GM19397 (cell line): ENCODE data around the gene RAB10.
A peak's percentile ranks its signal among the peaks of the same experiment; 100 is the strongest.
"Not testable (repeated sequence)": the region's sequence is repeated elsewhere in the genome, so short reads cannot be mapped to it uniquely, and the experiment has no call there.

Experiments used
- ATAC-seq: cut with Tn5 transposase; IDR thresholded peaks from one replicate; pipeline ENCODE4 v1.9.1; 2021; ENCODE audit warnings: mild to moderate bottlenecking, moderate library complexity; ENCODE audit not compliant: unreplicated experiment

RAB10 gene

DNA sequence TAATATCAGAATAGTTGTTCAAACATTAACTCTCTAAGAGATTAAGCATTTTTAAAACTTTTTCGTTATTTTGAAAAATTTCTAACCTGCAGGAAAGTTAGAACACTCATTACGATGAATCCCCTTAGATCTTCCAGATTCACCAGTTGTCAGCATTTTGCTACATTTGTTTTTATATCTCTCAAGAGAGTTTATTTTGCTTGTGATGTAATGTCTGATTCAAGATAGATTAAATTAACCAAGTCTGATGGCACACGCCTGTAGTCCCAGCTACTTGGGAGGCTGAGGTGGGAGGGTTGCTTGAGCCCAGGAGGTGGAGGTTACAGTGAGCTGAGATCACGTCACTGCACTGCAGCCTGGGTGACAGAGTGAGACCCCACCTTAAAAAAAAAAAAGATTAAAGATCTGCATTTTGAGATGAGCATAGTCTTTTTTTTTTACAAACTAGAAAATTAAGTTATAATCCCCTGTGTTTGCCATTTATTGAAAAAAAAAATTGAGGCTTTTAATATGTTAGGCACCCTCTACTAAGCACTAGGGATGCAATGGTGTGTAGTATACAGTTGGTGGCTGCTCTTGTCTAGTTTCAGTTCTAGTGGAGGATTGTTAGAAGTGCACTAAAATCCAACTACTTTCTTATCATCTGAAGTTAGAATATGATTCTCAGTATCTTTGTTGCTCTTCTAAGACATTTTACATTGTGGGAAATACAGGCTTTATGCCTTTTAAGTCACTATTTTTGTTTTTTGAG is 20.9 kb downstream of the RAB10 start:
- no peak for ATAC-seq

DNA sequence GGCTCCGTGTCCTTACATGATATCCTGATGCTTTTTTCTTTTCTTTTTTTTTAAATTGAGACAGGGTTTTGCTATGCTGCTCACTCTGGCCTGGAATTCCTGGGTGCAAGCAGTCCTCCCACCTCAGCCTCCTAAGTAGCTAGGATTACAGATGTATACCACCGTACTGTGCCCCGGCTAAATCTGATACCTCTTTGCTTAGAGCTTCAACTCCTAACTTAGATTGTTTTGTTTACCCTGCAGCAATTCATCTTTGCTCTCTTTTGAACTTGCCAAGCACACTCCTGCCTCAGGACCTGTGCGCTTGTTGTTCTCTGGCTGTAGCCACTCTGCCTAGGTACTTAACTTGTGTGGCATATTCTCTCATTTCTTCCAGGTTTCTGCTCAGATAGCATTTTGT is 24.5 kb downstream of the RAB10 start:
- ATAC-seq = no peak

- ATAC-seq = no peak
These were observed 25.7 kb downstream of the RAB10 start for GRCh38 chr2:26059542-26059941.

GRCh38 chr2:26061539-26061938 is 27.7 kb downstream of the RAB10 start:
- no peak for ATAC-seq

- ATAC-seq = no peak
These were observed 31.0 kb downstream of the RAB10 start for GRCh38 chr2:26064846-26065245.

DNA sequence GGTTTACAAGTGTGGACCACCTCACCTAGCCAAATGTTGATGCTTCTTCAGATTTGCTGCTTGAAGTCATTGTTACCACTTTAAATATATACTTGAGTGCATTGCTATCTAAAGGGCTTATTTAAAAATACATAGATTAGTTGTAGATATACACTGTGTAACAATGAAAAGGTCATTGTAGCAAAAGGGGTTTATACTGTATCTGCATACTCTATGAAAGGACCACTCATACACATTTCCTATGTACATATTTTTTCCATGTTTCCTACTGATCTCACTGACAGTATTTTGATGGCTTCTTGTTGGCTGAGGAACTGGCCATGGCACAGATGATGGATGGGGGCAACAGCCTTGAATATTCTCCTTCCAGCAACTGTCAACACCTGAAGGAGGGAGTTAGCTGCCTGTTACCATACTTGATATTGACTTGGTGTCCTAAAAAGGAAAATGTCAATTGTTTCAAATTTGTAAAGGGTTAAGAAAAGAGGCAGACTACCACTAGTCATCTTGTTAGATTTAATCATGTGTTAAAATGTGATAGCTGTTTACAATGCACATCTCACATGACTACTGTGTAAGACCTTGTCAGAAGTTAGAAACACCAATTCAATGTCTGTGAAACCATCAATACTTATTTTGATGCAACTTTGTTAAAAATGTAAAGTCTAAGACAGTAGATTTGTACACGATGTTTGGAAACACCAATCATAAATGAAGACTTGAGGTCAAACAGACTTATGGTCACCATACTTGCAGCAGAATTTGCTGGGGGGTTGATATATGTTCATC is 33.5 kb downstream of the RAB10 start:
- no peak for ATAC-seq

DNA sequence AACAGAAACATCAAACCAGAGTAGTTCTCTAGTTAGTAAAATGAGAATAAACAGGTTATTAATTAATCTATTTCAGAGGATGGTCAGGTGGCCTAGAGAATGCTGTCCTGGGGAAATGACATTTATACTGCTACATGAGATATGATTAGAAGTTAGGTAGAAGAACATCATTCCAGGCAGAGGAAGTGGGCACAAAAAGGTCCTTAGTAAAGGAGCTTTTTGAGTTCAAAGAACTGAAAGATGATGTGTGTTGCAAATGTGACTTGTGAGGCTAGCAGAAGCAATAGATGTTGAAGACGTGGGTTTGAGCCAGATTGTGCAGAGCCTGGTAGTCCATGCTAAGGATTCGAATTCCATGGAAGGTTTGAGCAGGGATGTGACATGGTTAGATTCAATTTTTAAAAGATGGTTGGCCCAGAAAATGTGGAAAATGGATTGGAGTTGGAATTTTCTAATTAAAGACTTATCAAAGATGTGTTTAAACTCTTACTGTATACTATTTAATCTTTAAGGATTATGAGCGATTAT is 34.2 kb downstream of the RAB10 start:
- no peak for ATAC-seq

GRCh38 chr2:26068602-26069298 is 34.9 kb downstream of the RAB10 start:
- ATAC-seq = peak; percentile 75

DNA sequence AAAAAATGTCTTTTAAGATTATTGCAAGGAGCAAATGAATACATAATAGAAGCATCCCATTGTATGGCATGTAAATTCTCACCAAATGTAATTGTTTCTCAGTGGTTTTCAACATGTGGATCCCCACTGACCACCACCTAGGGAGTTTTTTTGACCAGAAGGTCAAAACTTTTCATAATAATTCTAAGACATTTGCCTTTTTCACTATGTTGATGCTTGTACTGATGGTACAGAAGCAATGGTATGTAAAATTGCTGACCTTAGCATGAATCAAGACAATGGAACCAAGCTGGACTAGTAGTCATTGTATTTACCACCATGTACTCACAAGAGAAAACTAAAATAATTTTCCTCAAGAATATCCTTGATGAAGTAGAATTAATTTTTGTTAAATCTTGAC is 36.8 kb downstream of the RAB10 start:
- no peak for ATAC-seq

DNA sequence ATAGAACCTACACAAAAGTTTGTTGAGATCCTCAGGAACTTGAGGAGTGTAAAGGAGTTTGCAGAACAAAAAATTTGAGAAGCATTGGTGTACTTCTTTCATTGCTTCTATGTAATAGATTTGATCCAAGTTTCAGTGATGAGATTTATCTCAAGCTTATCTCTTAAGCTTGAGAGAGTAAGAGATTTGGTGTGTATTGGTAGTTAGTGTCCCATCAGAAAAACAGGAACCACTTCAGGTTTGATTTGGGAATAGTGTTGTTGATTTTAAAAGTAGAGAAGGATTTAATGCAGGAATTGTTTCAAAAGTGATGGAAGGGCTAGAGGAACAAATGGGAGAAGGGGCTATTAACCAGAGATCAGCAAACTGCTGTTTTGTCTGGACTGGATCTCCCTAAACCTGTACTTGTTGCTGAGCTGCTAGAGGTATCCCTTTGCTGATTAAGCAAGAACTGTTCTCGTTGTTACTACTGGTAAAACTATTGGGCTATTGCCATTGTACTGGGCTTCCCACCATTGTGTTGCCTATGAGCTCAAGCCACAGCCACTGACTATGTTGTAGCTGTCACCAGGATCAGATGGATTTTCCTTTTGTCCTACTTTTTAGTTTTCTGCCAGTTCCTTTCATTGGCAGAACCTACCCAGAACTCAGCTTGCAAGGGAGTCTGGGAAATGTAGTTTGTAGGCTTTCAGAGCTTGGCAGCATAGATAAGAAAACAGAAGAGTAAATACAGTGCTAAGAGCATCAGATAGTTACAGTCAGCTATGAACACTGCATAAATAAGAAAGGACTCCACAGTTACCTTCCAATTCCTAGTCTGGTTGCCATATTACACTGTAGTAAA is 39.3 kb downstream of the RAB10 start:
- ATAC-seq = no peak

- ATAC-seq = no peak
These were observed 39.9 kb downstream of the RAB10 start for GRCh38 chr2:26073830-26074229.

DNA sequence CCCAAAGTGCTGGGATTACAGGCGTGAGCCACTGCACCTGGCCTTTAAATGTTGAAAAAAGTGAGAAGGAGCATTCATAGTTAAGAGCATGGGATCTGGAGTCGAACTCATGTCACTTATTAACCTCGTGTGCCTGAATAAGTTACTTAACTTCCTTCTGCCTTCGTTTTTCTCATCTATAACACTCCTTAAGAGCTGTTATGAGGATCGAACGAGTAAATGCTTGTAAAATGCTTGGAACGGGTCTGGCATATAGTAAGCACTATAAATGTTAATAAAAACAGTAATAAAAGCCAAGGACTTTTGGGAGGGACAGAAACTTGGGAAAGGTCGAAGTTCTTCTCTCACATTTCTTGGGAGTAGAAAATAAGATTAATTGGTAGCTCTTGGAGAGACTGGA is 40.8 kb downstream of the RAB10 start:
- no peak for ATAC-seq

DNA sequence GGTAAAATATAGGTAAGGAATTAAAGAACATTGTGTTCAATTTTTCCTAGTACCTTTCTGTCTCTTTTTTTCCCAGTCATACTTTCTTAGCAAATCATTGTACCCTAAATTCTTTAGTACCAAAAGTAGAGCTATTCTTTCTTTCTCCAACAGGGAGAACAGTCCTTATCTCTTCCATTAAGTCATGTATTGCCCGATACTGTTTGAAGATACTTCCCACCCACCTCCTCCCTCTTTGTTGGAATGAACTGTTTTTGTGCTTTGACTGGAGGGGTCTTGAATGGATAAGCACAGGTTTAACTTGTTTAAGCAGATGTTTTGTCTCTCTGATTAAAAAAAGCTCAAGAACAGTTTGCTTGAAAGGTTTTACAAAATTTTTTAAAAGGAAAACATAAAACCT is 41.3 kb downstream of the RAB10 start:
- ATAC-seq = no peak

DNA sequence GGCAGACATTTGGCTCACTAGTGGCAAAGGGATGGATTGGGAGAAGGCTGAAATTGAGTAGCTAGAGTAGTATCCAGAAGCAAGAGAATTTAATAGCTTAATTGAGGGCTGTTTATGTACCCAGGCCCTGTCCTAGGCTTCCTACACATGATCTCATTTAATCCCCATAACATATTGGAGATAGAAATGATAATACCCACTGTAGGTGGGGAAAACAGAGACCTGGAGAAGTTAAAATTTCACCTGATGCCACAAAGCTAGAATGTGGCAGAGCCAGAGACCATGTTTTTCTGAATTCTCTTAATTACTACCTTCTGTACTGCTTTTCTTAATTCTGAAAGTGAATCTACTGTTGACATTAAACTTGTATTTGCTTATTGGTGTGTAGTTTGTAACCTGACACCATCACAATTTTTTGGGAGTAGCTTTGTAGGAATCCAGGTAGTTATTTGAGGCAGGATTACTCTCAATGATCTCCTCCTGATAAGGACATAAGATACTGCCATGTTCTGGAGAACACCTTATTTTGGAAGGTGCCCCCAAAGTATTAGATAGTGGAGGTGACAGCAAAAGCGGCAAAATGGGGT is 42.2 kb downstream of the RAB10 start:
- no peak for ATAC-seq

- no peak for ATAC-seq
These were observed 43.4 kb downstream of the RAB10 start for GRCh38 chr2:26077291-26077690.

- no peak for ATAC-seq
These were observed 45.1 kb downstream of the RAB10 start for GRCh38 chr2:26078939-26079338.

DNA sequence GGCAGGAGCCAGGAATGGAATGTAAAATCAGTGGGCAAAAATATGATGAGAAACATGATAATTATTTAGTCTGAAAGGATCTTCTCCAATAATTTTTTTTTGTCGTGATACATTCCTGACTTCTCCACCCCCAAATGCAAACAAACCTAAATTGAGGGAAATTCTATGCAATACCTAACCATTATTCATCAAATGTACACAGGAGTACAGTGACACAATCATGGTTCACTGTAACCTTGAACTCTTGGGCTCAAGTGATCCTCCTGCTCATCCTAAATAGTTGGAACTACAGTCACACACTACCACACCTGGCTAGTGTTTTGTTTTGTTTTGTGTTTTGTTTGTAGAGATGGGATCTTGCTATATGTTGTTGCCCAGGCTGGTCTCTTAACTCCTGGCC is 46.5 kb downstream of the RAB10 start:
- ATAC-seq = no peak

DNA sequence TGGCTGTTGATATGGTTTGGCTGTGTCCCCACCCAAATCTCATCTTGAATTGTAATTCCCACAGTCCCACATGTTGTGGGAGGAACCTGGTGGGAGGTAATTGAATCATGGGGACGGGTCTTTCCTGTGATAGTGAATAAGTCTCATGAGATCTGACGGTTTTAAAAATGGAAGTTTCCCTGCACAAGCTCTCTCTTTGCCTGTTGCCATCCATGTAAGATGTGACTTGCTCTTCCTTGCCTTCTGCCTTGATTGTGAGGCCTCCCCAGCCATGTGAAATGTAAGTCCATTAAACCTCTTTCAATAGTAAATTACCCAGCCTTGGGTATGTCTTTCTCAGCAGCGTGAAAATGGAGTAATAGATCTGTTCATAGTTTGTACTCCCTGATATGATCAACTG is 47.0 kb downstream of the RAB10 start:
- not testable (repeated sequence) for ATAC-seq

GRCh38 chr2:26081556-26081955 is 47.7 kb downstream of the RAB10 start:
- no peak for ATAC-seq

DNA sequence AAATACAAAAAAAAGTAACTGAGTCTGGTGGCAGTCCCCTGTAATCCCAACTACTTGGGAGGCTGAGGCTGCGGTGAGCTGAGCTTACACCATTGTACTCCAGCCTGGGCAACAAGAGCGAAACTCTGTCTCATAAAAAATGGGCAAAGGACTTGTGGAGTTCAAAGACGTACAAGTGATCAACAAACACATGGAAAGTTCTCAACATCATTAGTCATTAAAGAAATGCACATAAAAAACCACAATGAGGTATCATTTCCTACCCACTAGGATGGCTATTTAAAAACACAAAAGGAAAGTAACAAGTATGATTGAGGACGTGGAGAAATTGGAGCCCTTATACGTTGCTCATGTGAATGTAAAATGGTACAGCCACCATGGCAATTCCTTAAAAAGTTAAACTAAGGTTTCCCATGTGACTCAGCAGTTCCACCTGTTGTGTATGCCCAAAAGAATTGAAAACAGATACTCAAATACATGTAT is 52.3 kb downstream of the RAB10 start:
- no peak for ATAC-seq
